Stimulated activated naive CD8-positive, alpha-beta T cell treated with anti-CD3 and anti-CD28 coated beads, Interleukin-15, Interleukin-2, amounts not matched to agents 100 ng/mL and 50 ng/mL, for 24 hours (primary cell): Measurements from ENCODE around the gene ETV5.

Source experiments
- H3K27ac Mint-ChIP-seq: one replicate; pipeline ENCODE4 v1.8.0; 2021; ENCODE audit warnings: mild to moderate bottlenecking, mixed read lengths
- H3K27me3 Mint-ChIP-seq: one replicate; pipeline ENCODE4 v1.8.0; 2021; ENCODE audit warnings: mixed read lengths
- H3K36me3 Mint-ChIP-seq: one replicate; pipeline ENCODE4 v1.8.0; 2021; ENCODE audit warnings: low read depth, mixed read lengths
- H3K4me1 Mint-ChIP-seq: one replicate; pipeline ENCODE4 v1.8.0; 2021; ENCODE audit warnings: low read depth, mixed read lengths
- H3K4me3 Mint-ChIP-seq: one replicate; pipeline ENCODE4 v1.8.0; 2021; ENCODE audit warnings: mild to moderate bottlenecking, mixed read lengths
- H3K9me3 Mint-ChIP-seq: one replicate; pipeline ENCODE4 v1.8.0; 2021; ENCODE audit warnings: mixed read lengths

ETV5 gene

DNA sequence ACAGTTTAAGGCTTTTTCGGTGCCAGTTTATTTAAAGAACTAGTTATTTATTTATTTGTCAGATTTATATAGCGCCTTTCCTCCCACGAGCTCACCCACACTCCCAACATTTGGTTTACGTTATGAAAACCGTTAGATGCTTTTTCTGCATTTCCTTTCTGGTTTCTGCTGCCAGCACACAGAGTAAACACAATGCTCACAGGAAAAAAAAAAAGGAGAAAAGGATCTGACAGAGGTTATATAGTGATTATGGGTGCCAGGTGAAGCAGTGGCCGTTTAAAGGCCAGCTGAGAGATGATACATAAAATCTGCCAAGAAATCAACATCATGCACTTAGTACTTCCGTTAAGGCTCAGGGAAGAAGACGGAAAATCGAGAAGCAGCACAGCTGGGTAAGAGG is 37.9 kb downstream of the ETV5 start:
- Mint-ChIP-seq H3K4me3 (no peak overlapping the region), H3K27me3 (peaks cover 28% of the 10 kb centered on the region), H3K4me1 (peaks cover 11% of the 10 kb centered on the region), H3K27ac (no peak overlapping the region), H3K9me3 (no peaks in the 10 kb centered on the region), H3K36me3 (peaks cover 3% of the 10 kb centered on the region)

DNA sequence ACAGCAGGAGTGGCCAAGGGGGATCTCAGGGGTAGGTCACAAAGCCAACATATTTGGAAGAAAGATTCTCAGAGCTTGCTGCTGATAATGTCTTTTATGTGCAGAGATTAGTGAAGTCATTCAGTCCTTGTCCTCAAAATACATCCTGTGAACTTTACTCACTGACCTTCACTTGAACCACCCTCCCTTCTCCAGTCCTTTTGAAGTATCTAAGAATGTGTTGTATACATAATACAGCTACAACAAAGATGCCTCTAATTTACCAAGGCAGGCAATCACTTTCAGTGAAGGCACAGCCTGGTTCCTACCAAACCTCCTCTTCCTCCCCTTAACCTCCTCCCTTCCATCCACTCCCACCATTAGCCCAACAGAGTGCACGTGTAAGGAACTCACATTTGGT is 38.3 kb downstream of the ETV5 start:
- no peak overlapping the region for H3K27ac Mint-ChIP-seq
- H3K36me3 Mint-ChIP-seq = peaks cover 3% of the 10 kb centered on the region
- peaks cover 32% of the 10 kb centered on the region for H3K27me3 Mint-ChIP-seq
- peaks cover 11% of the 10 kb centered on the region for H3K4me1 Mint-ChIP-seq
- H3K4me3 Mint-ChIP-seq = no peak overlapping the region
- no peaks in the 10 kb centered on the region for H3K9me3 Mint-ChIP-seq

DNA sequence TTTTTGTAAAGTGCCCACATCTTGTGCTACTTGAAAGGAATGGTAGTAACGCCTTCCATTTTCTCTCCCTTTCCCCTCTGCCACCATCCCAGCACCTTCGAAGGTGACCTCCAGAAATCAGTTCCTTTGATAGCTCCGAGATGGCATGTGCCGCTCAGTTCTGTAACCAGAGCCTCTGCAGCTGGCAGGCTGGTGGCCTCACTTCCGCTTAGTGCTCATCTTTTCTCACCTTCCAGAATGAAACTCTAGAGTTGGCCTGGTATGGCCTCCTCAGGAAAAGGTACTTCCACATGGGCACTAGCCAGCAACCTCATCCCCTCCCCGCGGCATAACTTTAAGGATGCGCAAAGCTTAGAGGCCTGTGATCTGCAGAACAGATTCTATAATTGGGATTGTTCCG is 38.8 kb downstream of the ETV5 start:
- H3K9me3 Mint-ChIP-seq = no peaks in the 10 kb centered on the region
- H3K27me3 Mint-ChIP-seq = peaks cover 34% of the 10 kb centered on the region
- peaks cover 2% of the 10 kb centered on the region for H3K36me3 Mint-ChIP-seq
- H3K4me1 Mint-ChIP-seq = peaks cover 11% of the 10 kb centered on the region
- H3K27ac Mint-ChIP-seq = no peak overlapping the region
- H3K4me3 Mint-ChIP-seq = no peak overlapping the region

DNA sequence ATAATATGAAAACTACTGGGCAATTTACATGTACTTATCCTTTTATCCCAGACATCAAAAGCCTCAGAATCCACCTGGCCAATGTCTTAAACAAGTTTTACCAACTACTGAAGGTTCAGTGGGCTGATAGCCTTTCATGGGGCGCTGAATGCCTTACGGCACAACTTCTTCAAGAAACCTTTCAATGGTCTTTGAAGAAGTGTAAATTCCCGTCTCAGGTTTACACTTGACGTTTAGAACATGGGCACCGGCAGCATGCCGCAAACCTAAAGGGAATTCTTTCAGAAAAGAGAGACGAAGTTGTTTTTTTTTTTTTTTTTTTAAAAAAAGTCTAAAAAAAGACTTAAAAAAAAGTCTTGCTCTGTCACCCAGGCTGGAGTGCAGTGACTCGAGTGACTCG is 39.7 kb downstream of the ETV5 start:
- H3K27ac Mint-ChIP-seq = no peak overlapping the region
- H3K4me3 Mint-ChIP-seq = no peak overlapping the region
- H3K4me1 Mint-ChIP-seq = peaks cover 11% of the 10 kb centered on the region
- no peaks in the 10 kb centered on the region for H3K9me3 Mint-ChIP-seq
- H3K36me3 Mint-ChIP-seq = no peaks in the 10 kb centered on the region
- peaks cover 40% of the 10 kb centered on the region for H3K27me3 Mint-ChIP-seq

DNA sequence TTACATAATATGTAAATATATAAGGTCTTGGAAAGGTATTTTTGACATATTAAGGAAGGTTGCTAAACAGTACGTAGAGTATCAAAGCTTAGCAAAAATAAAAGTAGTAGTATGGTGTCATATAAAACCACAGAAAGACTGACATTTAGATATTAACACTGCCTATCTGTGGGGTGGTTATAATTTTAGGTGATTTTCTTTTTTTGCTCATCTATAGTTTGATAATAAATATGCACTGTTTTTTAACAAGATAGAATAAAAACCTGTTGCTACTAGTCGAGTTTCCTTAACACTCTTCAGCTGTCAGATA is 40.7 kb downstream of the ETV5 start:
- Mint-ChIP-seq H3K9me3 (no peaks in the 10 kb centered on the region), H3K27me3 (peaks cover 50% of the 10 kb centered on the region), H3K27ac (no peak overlapping the region), H3K4me3 (no peak overlapping the region), H3K36me3 (no peaks in the 10 kb centered on the region), H3K4me1 (peaks cover 11% of the 10 kb centered on the region)

DNA sequence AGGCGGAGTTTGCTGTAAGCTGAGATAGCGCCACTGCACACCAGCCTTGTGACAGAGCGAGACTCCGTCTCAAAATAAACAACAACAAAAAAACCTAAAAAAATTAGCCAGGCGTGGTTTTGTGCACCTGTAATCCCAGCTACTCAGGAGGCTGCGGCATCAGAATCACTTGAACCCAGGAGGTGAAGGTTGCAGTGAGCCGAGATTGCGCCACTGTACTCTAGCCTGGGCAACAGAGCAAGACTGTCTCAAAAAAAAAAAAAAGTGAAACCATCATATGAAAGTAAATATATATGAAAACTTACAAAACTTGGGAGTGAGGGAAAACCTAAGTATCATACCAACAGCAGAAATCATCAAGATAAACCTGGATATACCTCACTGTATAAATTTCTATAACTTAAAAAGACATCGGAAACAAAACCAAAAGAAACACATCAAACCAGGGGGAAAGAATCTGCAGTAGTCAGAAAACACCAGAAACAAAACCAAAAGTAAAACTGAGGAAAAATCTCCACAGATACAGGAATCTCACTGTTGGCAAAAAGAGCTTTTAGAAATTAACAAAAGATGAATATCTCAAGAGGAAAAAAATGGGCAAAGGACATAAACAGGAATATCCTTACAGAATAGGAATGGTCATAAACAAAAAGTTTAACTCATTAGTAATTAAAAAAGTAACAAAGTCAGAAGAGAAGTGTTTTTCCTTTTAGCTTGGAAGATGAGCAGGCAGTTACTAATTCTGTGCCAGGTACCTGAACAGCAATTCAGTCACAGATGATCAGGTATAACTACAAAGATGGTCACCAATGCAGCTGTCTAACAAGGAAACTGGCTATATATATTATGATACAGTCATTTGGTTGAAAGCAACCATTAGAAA is 41.3 kb downstream of the ETV5 start:
- Mint-ChIP-seq H3K27me3 (peaks cover 52% of the 10 kb centered on the region), H3K4me1 (peaks cover 11% of the 10 kb centered on the region), H3K36me3 (no peaks in the 10 kb centered on the region), H3K9me3 (no peaks in the 10 kb centered on the region), H3K27ac (peak overlapping the region; percentile 57), H3K4me3 (peak overlapping the region; percentile 45)

DNA sequence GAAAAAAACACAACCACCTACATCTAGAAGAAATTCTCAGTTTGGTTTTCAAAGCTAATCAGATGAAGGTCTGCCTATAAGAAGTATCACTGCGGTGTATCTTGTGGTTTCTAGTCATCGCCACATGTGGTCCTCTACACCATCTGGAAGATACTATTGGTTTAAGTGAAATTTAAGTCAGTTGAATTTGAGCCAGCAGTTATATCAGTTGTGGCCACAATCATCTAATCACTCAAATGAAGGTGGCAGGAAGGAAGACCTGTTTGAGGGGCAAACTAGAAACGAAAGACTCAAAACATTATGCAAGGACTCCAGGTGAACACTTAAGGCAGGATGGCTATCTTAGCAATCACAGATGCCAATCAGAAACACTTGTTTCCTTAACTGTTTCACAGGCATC is 48.7 kb downstream of the ETV5 start:
- Mint-ChIP-seq H3K4me3 (no peak overlapping the region), H3K4me1 (peaks cover 12% of the 10 kb centered on the region), H3K27ac (peak overlapping the region; percentile 34), H3K36me3 (no peaks in the 10 kb centered on the region), H3K27me3 (peaks cover 72% of the 10 kb centered on the region), H3K9me3 (no peaks in the 10 kb centered on the region)

DNA sequence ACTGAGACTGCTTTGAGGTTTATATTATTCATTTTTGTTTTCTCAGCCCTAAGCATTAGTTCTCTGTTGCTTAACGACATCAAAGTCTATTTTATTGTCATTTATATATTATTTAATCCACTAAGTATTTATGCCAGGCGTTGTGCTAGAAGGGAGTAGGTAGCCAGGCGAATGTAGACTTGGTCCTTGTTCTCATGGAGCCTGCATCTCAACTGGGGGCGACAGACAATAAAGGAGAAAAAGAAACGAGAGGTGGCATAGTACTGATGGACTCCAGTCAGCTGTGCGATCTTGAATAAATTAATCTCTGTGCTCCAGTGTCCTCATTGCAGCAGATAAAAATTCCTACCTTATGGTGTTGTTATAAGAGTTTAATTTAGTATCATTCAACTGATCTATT is 49.7 kb downstream of the ETV5 start:
- Mint-ChIP-seq H3K27ac (no peak overlapping the region), H3K4me3 (no peak overlapping the region), H3K27me3 (peaks cover 64% of the 10 kb centered on the region), H3K9me3 (no peaks in the 10 kb centered on the region), H3K4me1 (peaks cover 12% of the 10 kb centered on the region), H3K36me3 (no peaks in the 10 kb centered on the region)

DNA sequence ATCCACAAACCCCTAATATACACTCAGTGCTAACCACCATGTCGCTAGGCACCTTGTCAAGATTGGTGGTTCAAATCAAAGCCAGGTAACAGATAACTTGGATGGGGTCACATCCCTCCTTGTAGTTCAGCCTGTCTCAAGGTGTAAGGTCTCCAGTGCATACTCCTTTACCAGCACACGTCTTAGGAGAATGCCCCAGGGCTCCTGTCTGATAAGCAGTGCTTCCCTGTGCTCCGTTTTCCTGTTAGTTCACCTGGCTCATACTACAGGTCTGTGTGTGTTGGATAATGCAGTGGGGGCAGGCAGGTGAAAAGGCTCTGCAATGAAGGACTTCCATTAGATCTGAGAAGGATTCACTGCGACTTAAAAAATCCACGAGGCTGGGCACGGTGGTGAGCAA is 50.7 kb downstream of the ETV5 start:
- peaks cover 61% of the 10 kb centered on the region for H3K27me3 Mint-ChIP-seq
- no peak overlapping the region for H3K4me3 Mint-ChIP-seq
- peaks cover 12% of the 10 kb centered on the region for H3K4me1 Mint-ChIP-seq
- no peaks in the 10 kb centered on the region for H3K36me3 Mint-ChIP-seq
- H3K27ac Mint-ChIP-seq = no peak overlapping the region
- no peaks in the 10 kb centered on the region for H3K9me3 Mint-ChIP-seq

DNA sequence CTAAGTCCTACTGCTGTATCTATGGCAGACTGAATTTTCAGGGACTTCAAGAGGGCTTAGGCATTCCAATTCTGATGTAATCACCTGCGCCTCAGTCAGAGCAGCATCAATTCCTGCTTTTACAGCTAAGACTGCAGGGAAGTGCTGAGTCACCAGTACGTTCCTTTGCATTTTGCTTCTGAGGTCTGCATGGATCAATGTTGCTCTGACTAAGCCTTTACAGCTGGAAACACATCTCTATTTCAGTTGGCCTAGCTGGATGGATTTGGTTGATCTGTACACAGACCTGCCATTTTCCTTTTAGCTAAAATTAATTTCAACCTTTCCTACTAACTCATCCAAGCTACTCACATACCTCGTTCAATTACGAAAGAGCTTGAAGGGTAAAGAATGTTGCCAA is 51.3 kb downstream of the ETV5 start:
- Mint-ChIP-seq H3K36me3 (no peaks in the 10 kb centered on the region), H3K27me3 (peaks cover 60% of the 10 kb centered on the region), H3K4me1 (peaks cover 12% of the 10 kb centered on the region), H3K27ac (no peak overlapping the region), H3K9me3 (no peaks in the 10 kb centered on the region), H3K4me3 (no peak overlapping the region)

DNA sequence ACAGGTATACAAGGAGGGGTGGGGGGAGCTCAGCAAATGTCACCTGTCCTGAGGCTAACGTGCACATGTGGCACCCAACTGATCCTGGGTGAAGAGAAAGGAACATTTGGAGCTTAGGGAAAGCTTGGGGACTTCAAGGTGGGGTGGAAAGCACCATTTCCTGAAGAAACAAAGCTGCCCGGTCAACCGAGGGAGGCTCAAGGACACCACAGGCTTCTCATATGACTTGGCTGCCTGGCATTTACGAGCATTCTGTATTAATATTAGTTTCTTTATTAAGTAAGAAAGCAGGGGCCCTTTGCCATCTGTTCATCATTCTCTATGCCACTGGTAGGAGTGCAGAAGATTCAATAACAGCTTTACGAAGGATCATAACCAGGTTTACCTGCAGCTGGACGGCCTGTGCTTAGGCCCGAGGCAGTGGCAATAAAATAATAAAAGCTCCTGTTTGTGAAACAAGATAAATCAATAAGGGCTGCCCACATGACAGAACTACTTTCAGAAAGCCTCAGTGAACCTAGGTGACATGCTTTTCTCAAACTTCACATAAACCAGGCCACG is 54.0 kb downstream of the ETV5 start:
- Mint-ChIP-seq H3K36me3 (no peaks in the 10 kb centered on the region), H3K4me3 (no peak overlapping the region), H3K4me1 (peaks cover 2% of the 10 kb centered on the region), H3K27ac (no peak overlapping the region), H3K27me3 (peaks cover 62% of the 10 kb centered on the region), H3K9me3 (no peaks in the 10 kb centered on the region)

DNA sequence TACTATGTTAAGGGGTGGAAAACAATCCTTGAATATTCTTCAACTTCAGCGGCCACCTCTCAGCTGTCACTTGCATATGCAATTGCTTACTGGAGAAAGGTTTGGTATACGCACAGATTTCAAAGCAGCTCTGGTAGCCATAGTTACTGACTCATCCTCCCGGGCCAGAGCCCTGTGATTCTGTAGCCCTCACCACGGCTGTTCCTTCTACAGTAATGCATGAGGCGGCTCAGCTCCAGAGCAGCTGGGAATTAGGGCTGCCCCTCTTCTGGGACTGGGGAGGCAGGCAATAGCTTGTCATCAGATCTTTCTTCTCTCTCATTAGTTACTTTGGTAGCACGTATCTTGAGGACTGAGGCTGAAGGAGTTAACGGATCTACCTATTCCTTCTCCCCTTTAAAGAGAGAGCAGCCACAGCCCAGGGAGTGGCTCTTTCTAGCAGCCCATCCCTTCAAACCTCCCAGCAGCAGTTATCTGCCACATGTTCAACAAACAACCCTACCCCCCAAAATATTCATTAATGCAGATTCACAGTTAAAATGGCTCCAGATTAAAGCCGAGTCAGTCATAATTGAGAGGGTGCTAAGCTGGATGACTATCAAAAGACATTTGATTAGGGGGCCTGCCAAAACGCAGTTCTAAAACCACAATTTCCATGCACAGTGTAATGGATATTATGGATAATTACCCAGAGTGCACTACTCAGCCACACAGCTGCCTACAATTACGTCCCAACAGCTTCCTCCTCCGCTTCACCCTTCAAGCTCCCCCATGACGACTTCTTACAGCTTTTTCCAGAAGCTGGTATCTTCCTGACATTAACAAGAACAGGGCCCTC is 54.7 kb downstream of the ETV5 start:
- H3K27ac Mint-ChIP-seq = no peak overlapping the region
- H3K27me3 Mint-ChIP-seq = peaks cover 62% of the 10 kb centered on the region
- no peak overlapping the region for H3K4me3 Mint-ChIP-seq
- H3K4me1 Mint-ChIP-seq = no peaks in the 10 kb centered on the region
- no peaks in the 10 kb centered on the region for H3K36me3 Mint-ChIP-seq
- H3K9me3 Mint-ChIP-seq = no peaks in the 10 kb centered on the region

DNA sequence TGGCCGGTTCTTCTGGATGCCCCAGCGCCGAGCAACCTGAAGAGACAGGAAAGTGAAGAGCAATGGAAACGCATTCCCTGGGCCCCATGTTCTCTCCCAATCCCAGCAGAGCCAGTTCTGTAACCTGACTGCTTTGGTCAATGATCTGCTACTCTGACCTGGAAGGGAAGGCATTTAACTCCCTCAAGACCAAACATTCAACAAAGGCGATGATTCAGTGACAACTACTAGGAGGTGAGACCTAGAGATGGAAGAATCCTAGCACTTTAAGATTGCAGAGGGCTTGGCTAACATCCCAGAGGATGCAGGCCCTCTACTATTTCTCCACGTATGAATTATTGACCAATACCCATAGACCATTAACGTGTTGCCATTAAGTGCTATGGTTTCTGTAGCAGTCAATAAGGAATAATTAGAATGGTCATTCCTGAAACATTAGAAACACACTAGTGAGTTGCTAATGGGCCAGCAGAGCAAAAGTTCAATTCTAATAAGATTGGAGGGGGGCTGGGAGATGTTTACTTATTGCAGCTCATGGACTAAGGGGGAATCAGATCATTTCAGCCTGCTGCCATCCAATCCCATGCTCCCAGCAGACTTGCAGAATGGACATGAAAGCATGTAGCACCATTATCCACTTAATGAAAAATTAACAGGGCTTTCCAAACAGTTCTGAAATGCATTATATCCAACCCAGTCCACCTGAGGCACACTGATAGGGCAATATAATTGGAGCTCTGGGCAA is 56.6 kb downstream of the ETV5 start:
- Mint-ChIP-seq H3K4me3 (no peak overlapping the region), H3K9me3 (no peaks in the 10 kb centered on the region), H3K4me1 (no peaks in the 10 kb centered on the region), H3K36me3 (no peaks in the 10 kb centered on the region), H3K27ac (no peak overlapping the region), H3K27me3 (peaks cover 67% of the 10 kb centered on the region)

DNA sequence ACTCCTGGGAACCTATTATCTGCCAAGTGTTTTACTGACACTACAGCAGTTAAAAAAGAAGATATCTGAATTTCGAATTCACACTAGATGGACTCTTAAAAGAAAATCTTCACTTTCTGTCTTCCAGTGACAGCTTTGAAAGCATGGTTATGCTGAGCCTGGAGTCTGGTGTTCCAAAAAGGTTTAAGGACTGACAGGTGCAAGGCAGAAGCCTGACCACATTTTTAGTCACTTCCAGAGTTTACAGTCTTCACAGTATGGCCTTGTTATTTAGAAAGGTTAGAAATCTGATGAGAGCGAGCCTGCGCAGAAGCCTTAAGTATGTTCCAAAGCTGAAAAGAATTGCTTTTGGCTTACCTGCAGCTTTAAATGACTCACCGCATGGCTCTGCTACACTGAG is 59.9 kb downstream of the ETV5 start:
- no peaks in the 10 kb centered on the region for H3K9me3 Mint-ChIP-seq
- no peaks in the 10 kb centered on the region for H3K36me3 Mint-ChIP-seq
- no peak overlapping the region for H3K4me3 Mint-ChIP-seq
- H3K27ac Mint-ChIP-seq = no peak overlapping the region
- peaks cover 54% of the 10 kb centered on the region for H3K27me3 Mint-ChIP-seq
- H3K4me1 Mint-ChIP-seq = no peaks in the 10 kb centered on the region

DNA sequence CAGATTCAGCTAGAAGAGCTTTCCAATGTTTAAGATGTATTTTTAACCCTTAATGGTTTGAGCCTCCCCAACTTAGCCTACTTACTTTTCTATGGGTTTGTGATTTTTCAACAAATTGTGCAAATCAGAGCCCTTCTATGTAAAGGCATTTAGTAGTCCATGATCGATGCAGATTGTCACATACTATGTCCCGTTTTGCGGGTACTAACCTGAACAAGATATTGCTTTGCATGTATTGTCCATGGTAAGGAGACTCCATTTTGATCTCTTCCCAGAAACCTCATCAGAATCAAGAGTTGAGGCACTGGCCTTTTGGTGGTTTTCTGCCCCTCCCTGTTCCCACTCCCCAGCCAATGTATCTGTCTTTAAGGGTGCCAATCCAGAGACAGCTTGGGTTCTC is 60.8 kb downstream of the ETV5 start:
- Mint-ChIP-seq H3K9me3 (no peaks in the 10 kb centered on the region), H3K27ac (no peak overlapping the region), H3K27me3 (peaks cover 52% of the 10 kb centered on the region), H3K36me3 (no peaks in the 10 kb centered on the region), H3K4me3 (no peak overlapping the region), H3K4me1 (no peaks in the 10 kb centered on the region)
